Kidney (tissue), 14 donors: Measurements from ENCODE around the gene NDEL1. TPM values are rescaled to one million over a fixed set of nuclear protein-coding genes. Genes with fewer than 3 reads are reported as not detected.

Experiments used
- DNase-seq, 5 donors: peaks; one replicate each; pipeline ENCODE4 v3.0.0-alpha.2; 2013 to 2020
- FAIRE-seq: peaks from 2 replicates; lab custom pipeline; 2012; peaks lifted over from hg19 to GRCh38; lab: Jason Lieb, UNC
- H3K27ac ChIP-seq, 2 donors: one replicate each; pipeline ENCODE4 v1.7.0; 2013; ENCODE audit warnings: low read depth in 2 of 2, low read length in 2 of 2, inconsistent platforms in 1 of 2
- H3K27me3 ChIP-seq: one replicate; pipeline ENCODE4 v1.7.1; 2013; ENCODE audit warnings: low read length, inconsistent platforms; ENCODE audit not compliant: control insufficient read depth, insufficient read depth
- H3K36me3 ChIP-seq, 3 donors: one replicate each; pipeline versions ENCODE4 v1.7.0 to v1.7.1; 2013; ENCODE audit warnings: low read length in 3 of 3, control low read depth in 1 of 3, inconsistent platforms in 1 of 3; ENCODE audit not compliant: insufficient read depth in 3 of 3, control insufficient read depth in 2 of 3
- H3K4me1 ChIP-seq, 3 donors: one replicate each; pipeline versions ENCODE4 v1.7.0 to v1.7.1; 2013; ENCODE audit warnings: low read length in 3 of 3, inconsistent platforms in 1 of 3, low read depth in 1 of 3; ENCODE audit not compliant: control insufficient read depth in 2 of 3, insufficient read depth in 2 of 3
- H3K4me3 ChIP-seq, 3 donors: one replicate each; pipeline versions ENCODE4 v1.7.0 to v1.8.1; 2013; ENCODE audit warnings: low read length in 3 of 3, control low read depth in 1 of 3, inconsistent platforms in 1 of 3
- H3K9ac ChIP-seq, 3 donors: one replicate each; pipeline versions ENCODE4 v1.7.0 to v1.7.1; 2013; ENCODE audit warnings: low read length in 3 of 3, control low read depth in 1 of 3, inconsistent platforms in 1 of 3
- H3K9me3 ChIP-seq, 3 donors: one replicate each; pipeline versions ENCODE4 v1.7.0 to v1.7.1; 2013; ENCODE audit warnings: low read length in 3 of 3, control low read depth in 1 of 3, inconsistent platforms in 1 of 3; ENCODE audit not compliant: control insufficient read depth in 2 of 3, insufficient read depth in 1 of 3
- CTCF ChIP-seq: IDR thresholded peaks from 3 replicates; pipeline ENCODE4 v1.5.1; 2012; ENCODE audit warnings: mild to moderate bottlenecking, moderate library complexity, borderline replicate concordance; ENCODE audit not compliant: insufficient read depth; ENCODE audit errors: extremely low read depth
- intact Hi-C: fragments of 100-400 bp; cut with DNase I; formaldehyde crosslinking; loops from one replicate; pipeline ENCODE4 v1.11.1; 2022
- polyA plus RNA-seq: library from polyadenylated mRNA; stranded (reverse); fragments of 350-450 nt; fragmentation: Illumina TruSeq; extraction: RNeasy Lipid Tissue Mini Kit (QIAGEN cat#74804); gene quantifications from one replicate; pipeline ENCODE4 v1.2.3, GENCODE V29; 2014; ENCODE audit warnings: low read depth, low replicate concordance; ENCODE audit not compliant: insufficient read depth
- total RNA-seq: library from RNA; stranded (reverse); fragmentation: NEBNext Ultra II Directional; extraction: Animal tissue kit (Norgen Biotek cat#: 25700); gene quantifications from one replicate; pipeline ENCODE4 v1.2.1, GENCODE V29; 2021
- donor health status: control.
- donor health status: control.
- donor health status: control.
- donor health status: control.
- donor health status: control.
- donor health status: DM: yes; HTN: yes; CAD: no.
- donor health status: Normal renal cell carcinoma (clear cell type).

The NDEL1 gene
- total and polyA plus RNA-seq, 2 donors from 2014 or later, result 17.9 to 66.1 TPM

GRCh38 chr17:8499614-8500013 lies 63.9 kb downstream of the NDEL1 start:
- Histone ChIP-seq H3K4me3 (no peak overlapping the region), H3K36me3 (peaks cover 26 to 43% (median 28%) of the 10 kb centered on the region in 3 donors), H3K9me3 (no peaks in the 10 kb centered on the region), H3K27ac (no peak overlapping the region), H3K27me3 (no peaks in the 10 kb centered on the region), H3K4me1 (no peaks in the 10 kb centered on the region), H3K9ac (no peak overlapping the region)
- FAIRE-seq (no peak), DNase-seq (peak in 1 of 5 donors; percentile 7)
- no peak for TF ChIP-seq CTCF
- intact Hi-C loops, result no loop called here

- DNase-seq, result no peak
- peaks cover 27 to 40% (median 29%) of the 10 kb centered on the region in 3 donors for H3K36me3 ChIP-seq
- no peak overlapping the region for H3K4me3 ChIP-seq
- FAIRE-seq, result no peak
- H3K4me1 ChIP-seq, result no peaks in the 10 kb centered on the region
- H3K9me3 ChIP-seq, result no peaks in the 10 kb centered on the region
- H3K27me3 ChIP-seq, result no peaks in the 10 kb centered on the region
- no peak overlapping the region for H3K27ac ChIP-seq
- no peak overlapping the region for H3K9ac ChIP-seq
- intact Hi-C loops, result no loop called here
- no peak for TF ChIP-seq CTCF
These were observed 64.9 kb downstream of the NDEL1 start for GRCh38 chr17:8500609-8501008.

- H3K9ac ChIP-seq, result no peak overlapping the region
- H3K27me3 ChIP-seq, result no peaks in the 10 kb centered on the region
- TF ChIP-seq CTCF, result no peak
- no peak for FAIRE-seq
- no peak overlapping the region for H3K4me3 ChIP-seq
- H3K4me1 ChIP-seq, result no peaks in the 10 kb centered on the region
- no peak for DNase-seq
- intact Hi-C loops, result no loop called here
- no peak overlapping the region for H3K27ac ChIP-seq
- no peaks in the 10 kb centered on the region for H3K9me3 ChIP-seq
- H3K36me3 ChIP-seq, result peaks cover 22 to 46% (median 30%) of the 10 kb centered on the region in 3 donors
These were observed 66.4 kb downstream of the NDEL1 start for GRCh38 chr17:8502126-8502525.

- H3K9me3 ChIP-seq, result no peaks in the 10 kb centered on the region
- intact Hi-C loops, result no loop called here
- no peak overlapping the region for H3K9ac ChIP-seq
- H3K27me3 ChIP-seq, result no peaks in the 10 kb centered on the region
- H3K4me1 ChIP-seq, result no peaks in the 10 kb centered on the region
- H3K27ac ChIP-seq, result no peak overlapping the region
- H3K36me3 ChIP-seq, result peaks cover 19 to 50% (median 32%) of the 10 kb centered on the region in 3 donors
- FAIRE-seq (no peak), DNase-seq (no peak)
- TF ChIP-seq CTCF, result no peak
- no peak overlapping the region for H3K4me3 ChIP-seq
These were observed 67.7 kb downstream of the NDEL1 start for GRCh38 chr17:8503368-8503767.
